Measurements from ENCODE around the gene CD3G. TPM values are rescaled to one million over a fixed set of nuclear protein-coding genes. Genes with fewer than 3 reads are reported as not detected.

The CD3G gene
- total and polyA plus RNA-seq, 2 of the 4 experiments (the other 2 are of a cell fraction): not detected

DNA sequence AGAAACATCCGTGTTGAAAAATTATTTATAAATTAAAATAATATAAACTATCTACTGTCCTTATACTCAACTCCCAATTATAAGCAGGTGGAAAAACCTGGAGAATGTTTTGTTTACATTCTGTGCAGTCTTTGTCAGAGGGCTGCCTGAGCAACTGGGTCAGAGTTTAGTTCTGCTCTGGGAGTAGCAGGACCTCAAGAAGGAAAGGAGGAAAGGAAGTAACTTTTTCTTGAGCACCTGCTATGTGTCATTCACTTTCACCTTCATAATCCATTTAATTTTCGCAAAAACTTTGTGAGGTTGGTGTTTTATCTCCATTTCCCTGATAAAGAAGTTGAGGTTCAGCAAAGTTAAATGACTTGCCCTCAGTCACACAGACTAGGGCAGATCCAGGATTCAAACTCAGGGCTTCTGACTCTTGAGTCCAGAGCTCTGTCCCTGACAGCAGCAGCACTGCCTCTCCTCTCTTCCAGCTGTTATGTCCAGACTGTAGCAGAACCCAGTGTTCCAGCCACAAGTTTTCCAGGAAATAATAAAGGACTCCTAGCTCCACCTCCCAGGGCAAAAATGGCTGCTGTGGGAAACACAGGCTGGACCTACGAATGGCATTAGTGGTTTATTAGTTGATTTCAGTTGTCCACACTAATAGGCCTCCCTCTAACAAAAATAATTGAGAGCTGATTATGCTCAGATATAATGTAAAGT lies 33.2 kb upstream of the CD3G start:
- H3K18ac ChIP-seq (ENCODE audit: low read depth, low read length): no peak overlapping the region
- no peaks in the 10 kb centered on the region for H3K9me3 ChIP-seq (ENCODE audit: control insufficient read depth, insufficient read depth, low read length)
- H2AFZ ChIP-seq (replicated peaks; ENCODE audit: low read length, poor library complexity): no peak overlapping the region
- no peak overlapping the region for H4K5ac ChIP-seq (ENCODE audit: low read depth, low read length)
- H4K8ac ChIP-seq (ENCODE audit: low read depth in 2 of 2, low read length in 2 of 2): no peak overlapping the region
- H3K4me3 ChIP-seq (ENCODE audit: insufficient read depth, low read depth, low read length): no peak overlapping the region
- in situ Hi-C loops (cut with MboI; ENCODE audit: low sequenced_read_pairs) (no loop called here), intact Hi-C loops (cut with micrococcal nuclease) (no loop called here), dilution Hi-C loops (cut with HindIII; ENCODE audit: low sequenced_read_pairs, unreplicated experiment) (no loop called here)
- ChIA-PET POLR2A (ENCODE audit: unreplicated experiment) (no interaction called here), CTCF (no interaction called here)
- H2BK120ac ChIP-seq (ENCODE audit: low read depth, low read length): no peak overlapping the region
- H3K79me1 ChIP-seq (ENCODE audit: low read depth in 1 of 2, low read length in 2 of 2): no peaks in the 10 kb centered on the region
- no peaks in the 10 kb centered on the region for H3K4me1 ChIP-seq (ENCODE audit: control insufficient read depth, insufficient read depth, low read length)
- H3K4ac ChIP-seq (ENCODE audit: low read depth, low read length): no peak overlapping the region
- no peak overlapping the region for H2AK9ac ChIP-seq (replicated peaks; ENCODE audit: low read depth, low read length, poor library complexity)
- H2BK15ac ChIP-seq (ENCODE audit: low read depth, low read length): no peak overlapping the region
- H3K56ac ChIP-seq (ENCODE audit: extremely low read depth, insufficient read depth, low read length): no peak overlapping the region
- TF ChIP-seq RAD21 (IDR thresholded peaks at IDR 0.05; ENCODE audit: low read length) (no peak), BHLHE40 (IDR thresholded peaks at IDR 0.05; ENCODE audit: low read depth, low read length) (no peak), RFX5 (IDR thresholded peaks at IDR 0.05; ENCODE audit: low read depth, low read length) (no peak), RCOR1 (IDR thresholded peaks at IDR 0.05; ENCODE audit: insufficient replicate concordance, low read length) (no peak), MAZ (IDR thresholded peaks at IDR 0.05; ENCODE audit: borderline replicate concordance, low read depth, low read length) (no peak), CEBPB (IDR thresholded peaks at IDR 0.05; ENCODE audit: low read depth, low read length) (no peak), MAFK (IDR thresholded peaks at IDR 0.05; ENCODE audit: low read depth, low read length) (no peak), POLR2A (IDR thresholded peaks at IDR 0.05; ENCODE audit: low read depth, low read length) (no peak), MXI1 (IDR thresholded peaks at IDR 0.05; ENCODE audit: borderline replicate concordance, low read depth, low read length) (no peak), FOS (IDR thresholded peaks at IDR 0.05; ENCODE audit: low read depth, low read length) (no peak), CHD1 (IDR thresholded peaks at IDR 0.05; ENCODE audit: low read depth, low read length) (no peak), NFE2L2 (IDR thresholded peaks at IDR 0.05; ENCODE audit: low read depth, low read length) (no peak), SMC3 (IDR thresholded peaks at IDR 0.05; ENCODE audit: low read depth, low read length) (no peak)
- TF ChIP-seq, protein P1, sequence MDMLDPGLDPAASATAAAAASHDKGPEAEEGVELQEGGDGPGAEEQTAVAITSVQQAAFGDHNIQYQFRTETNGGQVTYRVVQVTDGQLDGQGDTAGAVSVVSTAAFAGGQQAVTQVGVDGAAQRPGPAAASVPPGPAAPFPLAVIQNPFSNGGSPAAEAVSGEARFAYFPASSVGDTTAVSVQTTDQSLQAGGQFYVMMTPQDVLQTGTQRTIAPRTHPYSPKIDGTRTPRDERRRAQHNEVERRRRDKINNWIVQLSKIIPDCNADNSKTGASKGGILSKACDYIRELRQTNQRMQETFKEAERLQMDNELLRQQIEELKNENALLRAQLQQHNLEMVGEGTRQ (IDR thresholded peaks at IDR 0.05; ENCODE audit: low read depth, low read length): no peak
- TF ChIP-seq, protein P2, sequence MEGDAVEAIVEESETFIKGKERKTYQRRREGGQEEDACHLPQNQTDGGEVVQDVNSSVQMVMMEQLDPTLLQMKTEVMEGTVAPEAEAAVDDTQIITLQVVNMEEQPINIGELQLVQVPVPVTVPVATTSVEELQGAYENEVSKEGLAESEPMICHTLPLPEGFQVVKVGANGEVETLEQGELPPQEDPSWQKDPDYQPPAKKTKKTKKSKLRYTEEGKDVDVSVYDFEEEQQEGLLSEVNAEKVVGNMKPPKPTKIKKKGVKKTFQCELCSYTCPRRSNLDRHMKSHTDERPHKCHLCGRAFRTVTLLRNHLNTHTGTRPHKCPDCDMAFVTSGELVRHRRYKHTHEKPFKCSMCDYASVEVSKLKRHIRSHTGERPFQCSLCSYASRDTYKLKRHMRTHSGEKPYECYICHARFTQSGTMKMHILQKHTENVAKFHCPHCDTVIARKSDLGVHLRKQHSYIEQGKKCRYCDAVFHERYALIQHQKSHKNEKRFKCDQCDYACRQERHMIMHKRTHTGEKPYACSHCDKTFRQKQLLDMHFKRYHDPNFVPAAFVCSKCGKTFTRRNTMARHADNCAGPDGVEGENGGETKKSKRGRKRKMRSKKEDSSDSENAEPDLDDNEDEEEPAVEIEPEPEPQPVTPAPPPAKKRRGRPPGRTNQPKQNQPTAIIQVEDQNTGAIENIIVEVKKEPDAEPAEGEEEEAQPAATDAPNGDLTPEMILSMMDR (conservative IDR thresholded peaks at IDR 0.05; ENCODE audit: low read depth, low read length): no peak
- TF ChIP-seq, protein P3, sequence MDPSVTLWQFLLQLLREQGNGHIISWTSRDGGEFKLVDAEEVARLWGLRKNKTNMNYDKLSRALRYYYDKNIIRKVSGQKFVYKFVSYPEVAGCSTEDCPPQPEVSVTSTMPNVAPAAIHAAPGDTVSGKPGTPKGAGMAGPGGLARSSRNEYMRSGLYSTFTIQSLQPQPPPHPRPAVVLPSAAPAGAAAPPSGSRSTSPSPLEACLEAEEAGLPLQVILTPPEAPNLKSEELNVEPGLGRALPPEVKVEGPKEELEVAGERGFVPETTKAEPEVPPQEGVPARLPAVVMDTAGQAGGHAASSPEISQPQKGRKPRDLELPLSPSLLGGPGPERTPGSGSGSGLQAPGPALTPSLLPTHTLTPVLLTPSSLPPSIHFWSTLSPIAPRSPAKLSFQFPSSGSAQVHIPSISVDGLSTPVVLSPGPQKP (IDR thresholded peaks at IDR 0.05; ENCODE audit: borderline replicate concordance, low read depth, low read length): no peak
- no peak for ATAC-seq (ENCODE audit: low read depth)
- H3K23ac ChIP-seq (ENCODE audit: low read depth, low read length): no peak overlapping the region
- no peak overlapping the region for H3K4me2 ChIP-seq (ENCODE audit: low read depth, low read length)
- no peak overlapping the region for H2AK5ac ChIP-seq (ENCODE audit: low read depth, low read length)
- H2BK5ac ChIP-seq (ENCODE audit: low read depth, low read length, poor library complexity, severe bottlenecking): no peak overlapping the region
- no peak for DNase-seq
- no peak overlapping the region for H4K91ac ChIP-seq (ENCODE audit: insufficient read depth, low read depth, low read length)
- no peak overlapping the region for H3K14ac ChIP-seq (replicated peaks; ENCODE audit: low read depth, low read length)
- H4K20me1 ChIP-seq (ENCODE audit: insufficient read depth, low read length): no peaks in the 10 kb centered on the region
- WGBS, 2 experiments (ENCODE audit: extremely low coverage in 2 of 2, insufficient read length in 1 of 2): no CpG with 5 or more reads among the region's 3 CpGs
- BruUV-seq (replicated peaks): no TSS peak
- no peak overlapping the region for H2BK20ac ChIP-seq (ENCODE audit: low read depth, low read length)
- no peaks in the 10 kb centered on the region for H3K9me1 ChIP-seq (ENCODE audit: insufficient read depth, low read length)
- peaks cover 14% of the 10 kb centered on the region; the same call in 1 of the 2 replicates for H3K27me3 ChIP-seq (ENCODE audit: control insufficient read depth, insufficient read depth, low read length)
- H3K36me3 ChIP-seq (ENCODE audit: control insufficient read depth, insufficient read depth, low read length): no peaks in the 10 kb centered on the region
- H3K27ac ChIP-seq (ENCODE audit: insufficient read depth, low read length): no peak overlapping the region
- H3K9ac ChIP-seq (ENCODE audit: low read depth, low read length): no peak overlapping the region

Data from IMR-90 (cell line).